GM12873 (cell line): ENCODE results near the gene FRMPD1.

Source experiments
- CTCF ChIP-seq: IDR thresholded peaks from 2 replicates; pipeline ENCODE4 v1.5.1; 2012; ENCODE audit warnings: low read depth, mild to moderate bottlenecking, moderate library complexity, low read length, control low read depth; ENCODE audit not compliant: insufficient read depth; ENCODE audit errors: missing control alignments

Gene FRMPD1

GRCh38 chr9:37669232-37669631 lies 18.5 kb downstream of the FRMPD1 start:
- no peak for TF ChIP-seq CTCF

DNA sequence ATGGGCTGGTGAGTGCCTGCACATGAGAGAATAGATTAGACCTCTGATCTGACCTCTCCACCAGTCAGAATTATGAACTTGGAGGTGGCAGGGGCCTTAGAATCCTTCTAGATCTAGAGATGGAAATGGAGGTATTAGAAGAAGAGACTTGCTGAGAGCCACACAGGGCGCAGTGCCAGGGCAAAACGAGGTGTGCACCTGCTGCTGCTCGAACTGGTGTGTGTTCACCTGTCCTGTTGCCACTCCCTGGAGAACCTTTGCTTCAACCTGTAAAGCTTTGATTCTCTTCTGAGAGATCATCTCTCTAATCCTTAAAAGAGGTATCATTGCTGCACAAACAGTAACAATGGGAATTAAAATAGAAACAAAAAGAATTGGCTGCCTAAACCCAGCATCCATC lies 24.9 kb downstream of the FRMPD1 start:
- no peak for TF ChIP-seq CTCF

GRCh38 chr9:37676411-37676830 lies 25.7 kb downstream of the FRMPD1 start:
- TF ChIP-seq CTCF, result no peak

DNA sequence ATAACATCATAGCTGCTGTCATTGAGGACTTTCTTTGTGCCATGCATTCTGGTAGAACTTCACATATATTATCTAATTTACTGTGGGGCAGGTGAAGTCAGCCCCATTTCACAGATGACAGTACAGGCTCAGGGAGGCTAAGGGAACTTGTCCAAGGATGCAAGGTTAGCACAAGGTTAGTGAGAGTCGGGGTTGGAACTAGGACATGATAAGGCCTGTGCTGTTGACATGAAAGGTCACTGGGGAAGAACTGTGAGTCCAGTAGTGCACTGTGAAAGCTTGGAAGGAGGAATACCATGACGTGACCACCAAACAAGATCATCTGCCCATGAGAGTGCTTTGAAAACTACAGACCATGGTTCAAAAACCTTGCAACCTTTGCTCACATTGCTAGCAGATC lies 26.7 kb downstream of the FRMPD1 start:
- no peak for TF ChIP-seq CTCF

DNA sequence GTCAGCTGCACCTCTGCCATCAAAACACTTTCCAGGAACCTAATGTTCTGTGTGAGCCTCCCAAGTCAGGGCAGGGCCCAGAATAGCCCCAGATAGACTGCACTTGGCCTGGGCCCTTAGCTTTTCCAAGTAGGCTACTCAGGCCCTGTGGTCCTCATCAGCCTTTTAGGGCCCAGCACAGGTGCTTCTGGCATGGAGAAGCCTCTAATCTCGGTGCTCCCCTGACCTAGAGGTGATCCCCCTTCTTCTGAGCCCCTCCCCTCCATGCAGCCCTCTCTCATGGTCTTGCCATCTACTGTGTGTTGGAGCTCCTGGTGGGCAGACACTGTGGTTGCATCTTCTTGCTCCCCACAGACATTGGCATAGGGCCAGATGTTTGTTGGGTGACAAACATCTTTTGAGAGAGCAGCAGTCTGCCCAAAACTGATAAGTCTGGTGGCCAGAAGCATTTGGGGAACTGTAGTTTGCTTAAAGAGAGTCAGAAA lies 28.1 kb downstream of the FRMPD1 start:
- no peak for TF ChIP-seq CTCF

GRCh38 chr9:37679649-37680402 lies 29.1 kb downstream of the FRMPD1 start:
- TF ChIP-seq CTCF, result no peak

GRCh38 chr9:37682951-37683350 lies 32.2 kb downstream of the FRMPD1 start:
- TF ChIP-seq CTCF, result no peak
